ENCODE results near the gene KAZALD1.

DNA sequence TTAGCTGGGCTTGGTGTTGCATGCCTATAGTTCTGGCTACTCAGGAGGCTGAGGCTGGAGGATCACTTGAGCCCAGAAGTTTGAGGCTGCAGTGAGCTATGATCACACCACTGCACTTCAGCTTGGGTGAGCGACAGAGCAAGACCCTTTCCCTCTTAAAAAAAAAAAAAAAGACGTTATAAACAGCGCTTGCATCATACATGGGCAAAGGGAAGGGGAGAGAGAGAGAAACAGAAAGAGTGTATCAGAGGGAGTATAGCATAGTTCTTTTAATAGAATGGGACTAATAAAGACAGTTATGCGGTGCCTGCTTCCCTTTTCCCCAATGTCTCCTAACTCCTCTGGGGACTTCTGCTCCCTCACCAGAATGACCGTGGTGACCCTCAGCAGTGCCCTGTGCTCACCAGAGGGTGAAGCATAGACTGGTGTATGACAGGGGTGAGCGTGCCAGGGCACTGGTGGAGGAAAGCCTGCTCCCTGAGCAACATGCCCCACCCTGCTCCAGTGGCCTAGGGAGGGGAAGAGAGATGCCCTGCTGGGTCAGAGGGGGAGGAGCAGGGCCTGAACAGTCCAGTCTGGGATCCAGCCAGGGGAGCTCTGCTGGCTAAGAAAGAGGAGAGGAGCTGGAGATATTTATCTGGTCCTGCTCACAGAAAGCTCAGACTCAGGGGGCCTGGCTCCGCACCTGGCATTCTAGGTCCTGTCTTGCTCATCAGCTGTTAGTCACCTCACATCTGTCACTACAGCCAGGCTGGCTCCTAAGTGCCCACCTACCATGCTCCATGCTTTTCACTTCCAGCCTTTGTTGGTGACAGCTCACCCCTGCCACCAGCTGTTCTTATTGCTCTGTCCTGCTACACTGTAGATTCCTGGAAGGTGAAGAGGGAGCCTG lies 33.1 kb upstream of the KAZALD1 start:
- TF ChIP-seq CTCF (IDR thresholded peaks at IDR 0.05 in 8 of 11, conservative IDR thresholded peaks at IDR 0.05 in 3 of 11): no peak
- no peak for TF ChIP-seq POLR2A (IDR thresholded peaks at IDR 0.05)

Measured in spleen (tissue), 7 donors.